ENCODE measurements around the gene PPEF2.
"Not testable (repeated sequence)": the region's sequence is repeated elsewhere in the genome, so short reads cannot be mapped to it uniquely, and the experiment has no call there.

Gene PPEF2, protein sequence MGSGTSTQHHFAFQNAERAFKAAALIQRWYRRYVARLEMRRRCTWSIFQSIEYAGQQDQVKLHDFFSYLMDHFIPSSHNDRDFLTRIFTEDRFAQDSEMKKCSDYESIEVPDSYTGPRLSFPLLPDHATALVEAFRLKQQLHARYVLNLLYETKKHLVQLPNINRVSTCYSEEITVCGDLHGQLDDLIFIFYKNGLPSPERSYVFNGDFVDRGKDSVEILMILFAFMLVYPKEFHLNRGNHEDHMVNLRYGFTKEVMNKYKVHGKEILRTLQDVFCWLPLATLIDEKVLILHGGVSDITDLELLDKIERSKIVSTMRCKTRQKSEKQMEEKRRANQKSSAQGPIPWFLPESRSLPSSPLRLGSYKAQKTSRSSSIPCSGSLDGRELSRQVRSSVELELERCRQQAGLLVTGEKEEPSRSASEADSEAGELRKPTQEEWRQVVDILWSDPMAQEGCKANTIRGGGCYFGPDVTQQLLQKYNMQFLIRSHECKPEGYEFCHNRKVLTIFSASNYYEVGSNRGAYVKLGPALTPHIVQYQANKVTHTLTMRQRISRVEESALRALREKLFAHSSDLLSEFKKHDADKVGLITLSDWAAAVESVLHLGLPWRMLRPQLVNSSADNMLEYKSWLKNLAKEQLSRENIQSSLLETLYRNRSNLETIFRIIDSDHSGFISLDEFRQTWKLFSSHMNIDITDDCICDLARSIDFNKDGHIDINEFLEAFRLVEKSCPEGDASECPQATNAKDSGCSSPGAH

DNA sequence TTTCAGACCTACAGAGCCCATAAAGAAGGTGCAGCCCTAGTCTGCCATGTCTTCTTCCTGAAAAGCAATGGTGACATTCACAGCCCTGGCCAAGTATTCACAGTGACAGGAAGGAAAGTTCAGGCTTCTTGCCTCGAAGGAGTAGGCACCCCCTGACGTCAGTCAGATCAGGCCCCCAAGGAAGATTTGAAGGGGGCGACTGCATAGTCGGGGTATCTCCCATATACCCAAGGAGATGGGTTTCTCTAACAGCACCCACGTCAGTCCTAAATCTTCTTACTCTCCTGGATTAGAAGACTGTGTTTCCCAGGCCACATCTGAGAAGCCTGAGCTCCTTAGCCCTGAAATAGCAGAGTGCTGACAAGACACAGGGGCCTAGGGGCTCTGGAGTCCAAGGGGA, at the start of gene PPEF2:
Gene PPEF2 (minus strand): TSS at position 101 of the 400 bp plus-strand sequence. CDS start 6,127 bp downstream, outside the sequence.
- no peak for DNase-seq

DNA sequence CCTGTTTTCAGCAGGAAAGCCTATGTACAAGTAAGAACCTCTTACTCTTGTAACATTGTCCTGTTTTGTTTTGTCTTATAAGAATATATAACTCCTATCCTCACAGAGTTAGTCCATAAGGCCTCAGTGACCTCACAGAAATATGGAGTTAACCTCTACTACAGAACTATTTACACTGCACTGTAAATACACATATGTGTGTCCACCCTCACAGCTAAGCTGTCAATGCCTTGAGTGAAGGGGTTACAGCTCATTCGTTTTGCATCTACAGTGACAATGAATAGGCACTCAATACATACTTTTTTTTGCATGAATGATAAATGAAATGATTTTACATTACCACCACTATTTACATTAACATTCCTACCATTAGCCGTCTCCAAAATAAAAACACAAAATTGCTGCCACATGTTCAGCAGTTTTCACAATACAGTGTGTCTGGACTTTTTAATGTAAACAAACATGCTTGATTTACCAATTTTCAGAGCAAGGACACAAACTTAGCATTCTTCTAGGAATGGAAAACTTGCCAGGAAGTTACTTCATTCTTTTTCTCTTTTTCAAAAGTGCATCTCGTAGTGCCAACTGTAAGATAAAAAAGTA, 48.1 kb upstream of the PPEF2 start:
- DNase-seq = no peak

DNA sequence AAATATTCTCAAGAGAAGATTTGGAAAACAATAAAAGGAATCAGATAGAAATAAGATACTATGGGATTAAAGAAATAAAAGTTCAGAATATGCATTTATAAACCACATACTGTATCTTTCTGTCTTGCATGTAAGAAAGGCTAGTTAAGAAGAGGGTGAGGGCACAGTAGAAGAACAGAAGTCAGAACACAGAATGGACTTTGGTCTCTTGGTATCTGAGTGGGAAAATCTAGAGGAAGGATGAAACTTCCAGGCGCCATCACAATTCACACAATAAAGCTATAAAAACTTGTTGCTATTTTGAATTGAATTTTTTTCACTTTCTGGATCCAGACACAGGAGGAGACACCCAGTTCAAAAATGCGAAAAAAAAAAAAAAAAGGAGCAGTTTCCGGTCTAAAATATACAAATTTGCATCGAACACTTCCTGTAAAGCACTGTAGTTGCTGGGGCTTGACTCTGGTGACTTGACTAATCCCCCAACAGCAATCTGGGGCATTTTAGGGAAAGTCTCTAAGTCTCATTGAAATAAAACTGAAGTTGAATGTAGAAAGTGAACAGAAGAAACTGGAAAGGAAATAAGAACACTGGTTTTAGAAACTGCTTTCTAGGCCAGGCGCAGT, 46.7 kb upstream of the PPEF2 start:
- no peak for DNase-seq

DNA sequence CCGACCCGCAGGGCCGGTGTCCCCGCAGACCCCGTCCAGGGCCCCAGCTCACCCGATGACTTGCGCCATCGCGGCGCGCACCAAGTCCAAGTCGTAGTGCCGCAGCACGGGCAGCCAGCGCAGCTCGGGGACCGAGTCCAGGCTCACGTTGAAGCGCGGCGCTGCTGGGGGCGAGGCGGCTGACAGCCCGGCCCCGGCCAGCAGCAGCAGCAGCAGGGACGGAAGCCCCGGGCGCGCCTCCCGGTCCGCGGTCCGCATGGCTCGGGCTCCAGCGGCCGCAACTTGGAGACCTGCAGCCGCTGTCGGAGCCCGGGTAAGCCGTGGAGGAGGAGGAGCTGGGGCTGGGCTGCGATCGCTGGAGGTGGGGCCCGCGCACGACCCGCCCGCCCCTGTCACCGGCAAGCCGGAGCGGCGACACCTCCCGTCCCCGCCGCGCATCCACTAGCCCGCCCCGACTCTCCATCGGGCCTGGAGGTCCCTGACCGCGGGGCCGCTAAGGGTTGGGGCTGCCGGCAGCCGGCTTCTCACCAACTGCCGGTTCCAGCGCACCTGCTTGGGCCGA, 38.5 kb upstream of the PPEF2 start, which contains the start of gene NAAA:
Gene NAAA (minus strand): TSS at position 322 of the 562 bp plus-strand sequence. CDS start 64 bp downstream, at position 258.
- peak; percentile 81 to 85 for DNase-seq

DNA sequence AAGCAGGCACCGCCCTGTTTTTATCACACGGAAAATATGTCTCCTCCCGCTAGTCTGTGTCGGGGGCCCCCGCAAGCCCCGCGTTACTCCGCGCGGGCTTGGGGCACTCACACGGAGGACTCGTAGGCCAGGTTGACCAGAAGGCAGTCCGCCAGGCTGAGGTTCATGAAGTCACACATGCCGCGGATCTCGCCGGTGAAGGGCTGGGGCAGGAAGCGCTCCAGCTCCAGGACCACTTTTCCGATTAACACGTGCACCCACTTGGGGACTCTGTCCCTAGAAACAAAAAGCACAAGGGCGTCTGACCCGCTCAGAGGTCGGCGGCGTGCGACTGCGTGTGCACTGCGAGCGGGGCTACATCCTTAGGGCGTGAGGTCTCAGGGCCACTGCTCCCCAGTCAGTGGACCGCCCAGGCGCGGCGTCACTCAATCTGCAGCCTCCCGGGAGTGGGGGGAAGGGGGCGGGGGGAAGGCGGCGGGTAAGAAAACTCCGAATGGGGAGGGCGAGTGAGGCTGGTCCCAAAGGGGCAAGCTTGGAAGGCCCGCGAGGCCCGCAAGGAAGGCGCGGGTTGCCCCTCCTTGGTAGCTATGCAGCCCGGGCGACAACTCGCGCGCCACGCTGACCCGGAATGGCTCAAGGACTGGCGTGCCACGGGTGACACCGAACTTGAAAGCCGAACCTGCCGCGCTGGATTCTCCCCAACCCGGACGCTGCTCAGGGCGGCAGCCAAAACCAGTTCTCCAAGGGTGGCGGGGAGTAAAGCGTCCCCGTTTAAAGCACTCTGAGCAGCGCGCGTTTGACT, 37.8 kb upstream of the PPEF2 start:
- DNase-seq = peak; percentile 81 to 85

DNA sequence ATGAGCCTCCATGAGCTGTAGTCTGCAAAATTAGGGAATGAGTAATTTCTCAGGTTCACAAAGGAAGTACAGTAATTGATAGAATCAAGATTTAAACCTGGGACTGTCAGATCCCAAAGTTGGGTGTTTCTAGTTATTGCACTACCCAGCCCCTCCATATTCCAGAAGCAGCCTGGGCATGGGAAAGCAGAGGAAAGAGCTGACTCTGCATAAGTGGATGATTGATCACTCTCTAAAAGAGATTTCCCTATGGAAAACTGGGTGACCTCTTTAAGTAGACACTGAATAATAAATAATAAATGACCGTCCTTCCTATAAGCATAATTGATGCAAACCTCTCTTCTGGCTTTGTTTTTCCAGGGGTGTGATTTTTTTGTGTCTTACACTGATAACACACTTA, 33.4 kb upstream of the PPEF2 start:
- no peak for DNase-seq

DNA sequence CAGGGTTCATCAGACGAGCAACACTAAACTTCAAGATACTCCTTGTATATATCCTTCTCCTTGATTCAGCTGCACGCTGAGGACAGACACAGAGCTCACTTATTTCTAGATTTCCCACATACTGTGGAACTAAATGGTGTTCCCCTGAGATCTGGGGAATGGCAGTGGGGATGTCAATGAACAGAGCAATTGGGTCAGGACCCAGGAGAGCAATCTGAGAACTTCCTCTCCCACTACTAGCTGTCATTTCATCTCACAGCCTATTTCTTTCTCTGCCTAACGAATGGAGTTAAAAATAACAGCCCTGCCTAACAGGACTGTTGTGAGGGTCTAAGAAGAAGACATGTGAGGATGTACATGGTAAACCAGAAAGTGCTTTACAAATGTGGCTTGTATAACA, 27.9 kb upstream of the PPEF2 start:
- DNase-seq = no peak

DNA sequence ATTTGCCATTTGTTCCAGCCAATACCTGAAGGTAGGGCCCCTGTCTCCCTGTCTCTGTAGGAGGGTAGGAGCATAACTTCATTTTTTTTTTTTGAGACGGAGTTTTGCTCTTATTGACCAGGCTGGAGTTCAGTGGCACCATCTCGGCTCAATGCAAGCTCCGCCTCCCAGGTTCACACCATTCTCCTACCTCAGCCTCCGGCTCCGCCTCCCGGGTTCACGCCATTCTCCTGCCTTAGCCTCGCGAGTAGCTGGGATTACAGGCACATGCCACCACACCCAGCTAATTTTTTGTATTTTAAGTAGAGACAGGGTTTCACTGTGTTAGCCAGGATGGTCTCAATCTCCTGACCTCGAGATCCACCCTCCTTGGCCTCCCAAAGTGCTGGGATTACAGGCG, 22.7 kb upstream of the PPEF2 start:
- not testable (repeated sequence) for DNase-seq

DNA sequence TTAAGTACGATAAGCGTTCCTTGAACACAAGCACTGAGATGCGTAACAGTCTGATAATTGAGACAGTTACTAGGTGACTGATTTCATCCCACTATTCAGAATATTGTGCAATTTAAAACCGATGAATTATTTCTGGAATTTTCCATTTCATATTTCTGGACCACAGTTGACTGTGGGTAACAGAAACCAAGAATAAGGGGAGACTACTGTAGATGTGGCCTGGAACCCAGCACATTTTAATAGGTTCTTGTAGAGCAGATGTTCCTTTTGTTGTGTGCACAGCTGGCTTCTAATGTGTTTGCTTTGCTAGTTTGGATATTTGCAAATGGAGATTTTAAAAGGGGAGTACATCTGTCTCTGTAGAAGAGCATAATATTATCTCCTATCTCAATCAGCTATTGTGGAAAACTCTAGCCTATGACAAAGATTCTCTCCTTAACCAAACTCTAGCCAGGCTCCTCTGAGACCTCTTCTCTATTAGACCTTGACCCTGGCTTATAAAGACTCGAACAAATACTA, 22.1 kb upstream of the PPEF2 start:
- DNase-seq = no peak

DNA sequence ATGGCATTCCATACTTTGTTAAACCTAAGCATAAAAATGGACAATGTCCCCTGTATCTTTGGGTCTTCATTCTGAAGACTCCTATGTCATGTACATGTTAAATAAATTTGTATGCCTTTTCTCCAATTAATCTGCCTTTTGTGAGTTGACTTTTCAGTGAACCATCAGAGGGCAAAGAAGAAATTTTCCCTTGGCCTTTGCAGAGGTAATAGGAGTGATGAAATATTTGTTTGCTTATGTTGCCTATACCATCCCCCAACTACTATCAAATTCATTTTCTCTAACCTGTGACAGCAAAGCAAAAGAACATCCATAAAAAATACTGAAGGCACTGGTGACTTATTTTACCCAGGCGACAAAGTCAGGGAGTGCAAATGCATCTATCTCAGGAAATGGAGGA, 20.3 kb upstream of the PPEF2 start:
- DNase-seq = no peak

DNA sequence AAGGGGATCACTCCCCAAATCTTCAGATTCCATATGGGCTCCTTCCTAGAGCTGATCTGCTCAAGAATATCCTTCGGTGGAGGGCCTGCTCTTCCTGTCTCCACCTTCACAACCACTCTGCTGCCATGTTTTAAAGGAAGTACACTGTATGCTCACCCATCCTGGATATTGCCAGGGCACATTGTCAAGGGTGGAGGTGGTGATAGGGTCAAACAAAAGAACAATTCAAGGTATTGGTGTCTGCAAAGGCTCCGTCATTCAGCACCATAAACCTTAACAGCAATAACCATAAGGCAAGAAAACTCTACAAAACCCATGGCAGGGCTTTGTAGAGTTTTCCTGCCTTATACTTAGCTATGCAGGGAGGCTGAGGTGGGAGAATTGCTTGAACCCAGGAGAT, 19.7 kb upstream of the PPEF2 start:
- no peak for DNase-seq

DNA sequence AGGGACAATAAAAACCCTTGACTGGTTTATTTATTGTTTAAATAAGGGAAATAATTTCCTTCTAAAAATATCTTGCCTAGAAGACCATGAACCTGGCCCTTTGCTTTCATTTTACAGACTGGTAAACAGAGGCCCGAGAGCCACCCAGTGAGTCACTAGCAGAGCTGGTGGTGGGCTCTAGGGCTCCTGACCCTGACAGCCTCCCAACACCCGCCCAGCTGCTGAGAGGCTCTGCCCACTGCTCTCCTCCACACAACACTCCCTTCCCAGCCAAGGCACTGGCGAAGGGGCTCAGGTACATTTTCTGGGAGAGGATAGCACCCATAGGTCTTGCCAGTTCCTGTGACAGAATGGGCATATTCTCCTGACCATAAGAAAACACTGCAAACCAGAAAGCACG, 18.1 kb upstream of the PPEF2 start:
- DNase-seq = no peak

DNA sequence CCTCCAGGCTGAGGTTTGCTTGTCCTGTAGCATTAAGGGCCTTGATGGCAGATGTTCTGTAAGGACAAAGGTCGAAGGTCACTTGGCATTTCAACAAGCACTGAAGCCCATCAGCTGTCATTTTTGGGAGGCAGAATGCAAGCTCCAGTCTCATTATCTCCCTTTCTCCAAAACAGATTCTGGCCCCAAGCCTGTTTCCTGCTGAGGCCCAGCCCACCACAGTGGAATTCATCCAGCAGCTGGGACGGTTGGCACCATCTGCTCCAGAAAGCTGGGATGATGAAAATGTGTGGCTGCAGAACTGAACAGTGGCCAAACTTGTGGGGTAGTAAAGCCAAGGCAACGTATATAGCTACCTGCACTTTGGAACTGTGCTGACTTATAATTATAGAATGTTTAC, 17.7 kb upstream of the PPEF2 start:
- DNase-seq = no peak

DNA sequence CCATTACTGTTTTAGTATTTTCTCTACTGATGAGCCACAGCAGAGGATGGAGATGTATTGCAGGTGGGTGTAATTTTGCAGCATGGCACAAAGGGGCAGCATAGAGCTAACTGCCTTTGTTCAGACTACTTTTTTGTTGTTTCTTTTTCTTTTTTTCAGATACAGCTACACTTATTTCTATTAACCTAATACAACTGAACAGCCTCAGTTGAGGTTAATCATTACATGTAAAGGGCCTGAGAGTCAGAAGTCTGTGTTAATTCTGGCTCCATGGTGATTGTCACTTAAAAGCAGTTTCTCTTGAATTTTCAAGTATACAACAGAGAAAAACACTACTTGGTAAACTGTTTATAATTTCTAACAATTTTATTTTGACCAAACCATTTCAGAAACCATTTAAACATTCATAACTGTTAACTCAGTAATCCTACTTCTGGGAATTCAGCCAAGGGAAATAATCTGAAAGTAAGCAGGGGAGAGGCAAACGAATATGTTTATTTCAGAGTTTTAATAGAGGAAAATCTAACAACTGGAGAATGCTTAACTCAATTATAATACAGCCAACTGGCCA, 13.9 kb upstream of the PPEF2 start:
- DNase-seq = no peak

DNA sequence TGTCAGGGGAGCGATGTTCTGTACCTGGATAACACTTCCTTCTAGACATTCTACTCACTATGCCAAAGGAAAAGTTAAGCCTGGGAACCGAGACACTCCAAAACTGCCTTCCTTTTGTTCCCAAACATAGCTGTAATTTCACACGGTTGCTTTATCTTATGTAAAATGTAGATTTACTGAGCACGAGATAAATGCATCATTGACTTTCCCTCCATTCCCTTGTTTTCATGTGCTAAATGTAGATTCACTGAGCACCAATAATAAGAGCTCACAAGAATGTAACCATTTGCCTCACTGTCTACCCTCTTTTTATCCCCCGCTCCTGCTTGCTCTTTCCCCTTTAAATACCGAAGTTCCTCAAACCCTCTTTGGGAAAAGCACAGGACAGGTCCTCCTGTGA, 10.7 kb upstream of the PPEF2 start:
- no peak for DNase-seq

DNA sequence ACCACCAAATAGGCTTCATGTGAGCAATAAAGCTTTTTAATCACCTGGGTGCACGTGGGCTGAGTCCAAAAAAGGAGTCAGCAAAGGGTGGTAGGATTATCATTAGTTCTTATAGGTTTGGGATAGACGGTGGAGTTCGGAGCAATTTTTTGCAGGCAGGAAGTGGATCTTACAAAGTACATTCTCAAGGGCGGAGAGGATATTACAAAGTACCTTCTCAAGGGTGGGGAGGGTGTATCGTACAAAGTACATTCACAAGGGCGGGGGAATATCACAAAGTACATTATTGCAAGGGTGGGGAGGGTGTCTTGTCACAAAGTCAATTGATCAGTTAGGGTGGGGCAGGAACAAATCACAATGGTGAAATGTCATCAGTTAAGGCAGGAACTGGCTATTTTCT, 8.6 kb upstream of the PPEF2 start:
- DNase-seq = not testable (repeated sequence)

DNA sequence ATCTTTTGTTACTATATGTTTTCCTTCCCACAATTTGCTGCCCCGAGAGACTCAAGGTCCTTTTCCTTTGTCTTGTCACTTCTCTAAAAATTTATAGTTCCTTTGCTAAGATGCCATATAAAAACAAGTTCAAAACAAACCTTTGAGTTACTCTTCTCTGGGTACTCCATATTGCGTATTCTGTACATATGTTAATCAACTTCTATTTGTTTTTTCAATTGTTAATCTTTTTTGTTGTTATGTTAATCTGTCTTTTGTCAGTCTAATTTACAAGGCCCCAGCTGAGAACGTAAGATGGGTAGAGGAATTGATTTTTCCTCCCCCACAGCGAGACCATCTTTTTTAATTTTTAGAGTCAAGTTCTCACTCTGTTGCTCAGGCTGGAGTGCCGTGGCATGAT, 7.2 kb upstream of the PPEF2 start:
- DNase-seq = no peak

DNA sequence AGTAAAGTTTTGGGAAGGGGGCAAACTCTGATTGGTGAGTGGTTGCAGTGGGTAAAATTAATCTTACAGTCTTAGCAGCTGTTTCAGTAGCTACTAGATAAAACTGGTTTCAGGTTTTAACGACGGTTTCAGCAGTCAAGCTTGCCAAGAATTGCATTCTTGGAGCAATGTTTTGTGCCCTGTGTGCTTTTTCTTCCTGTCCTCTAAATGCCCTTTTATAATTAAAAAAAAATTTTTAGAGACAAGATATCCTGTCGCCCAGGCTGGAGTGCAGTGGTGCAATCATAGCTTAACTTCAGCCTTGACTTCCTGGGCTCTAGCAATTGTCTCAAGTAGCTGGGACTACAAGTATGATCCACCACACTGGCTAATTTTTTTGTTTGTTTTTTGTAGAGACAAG, 6.3 kb upstream of the PPEF2 start:
- no peak for DNase-seq

DNA sequence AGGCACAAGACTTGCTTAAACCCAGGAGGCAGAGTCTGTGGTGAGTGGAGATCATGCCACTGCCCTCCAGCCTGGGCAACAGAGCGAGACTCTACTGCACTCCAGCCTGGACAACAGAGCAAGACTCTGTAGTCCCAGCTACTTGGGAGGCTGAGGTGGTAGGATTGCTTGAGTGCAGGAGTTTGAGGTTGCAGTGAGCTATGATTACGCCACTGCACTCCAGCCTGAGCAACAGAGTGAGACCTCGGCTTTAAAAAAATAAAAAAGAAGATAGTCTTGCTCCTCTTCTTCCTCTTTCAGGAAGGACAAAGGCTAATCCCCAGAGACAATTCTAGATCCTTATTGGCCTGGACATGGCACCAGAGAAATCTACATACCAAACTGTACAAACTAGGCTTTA, 5.7 kb upstream of the PPEF2 start:
- DNase-seq = no peak

DNA sequence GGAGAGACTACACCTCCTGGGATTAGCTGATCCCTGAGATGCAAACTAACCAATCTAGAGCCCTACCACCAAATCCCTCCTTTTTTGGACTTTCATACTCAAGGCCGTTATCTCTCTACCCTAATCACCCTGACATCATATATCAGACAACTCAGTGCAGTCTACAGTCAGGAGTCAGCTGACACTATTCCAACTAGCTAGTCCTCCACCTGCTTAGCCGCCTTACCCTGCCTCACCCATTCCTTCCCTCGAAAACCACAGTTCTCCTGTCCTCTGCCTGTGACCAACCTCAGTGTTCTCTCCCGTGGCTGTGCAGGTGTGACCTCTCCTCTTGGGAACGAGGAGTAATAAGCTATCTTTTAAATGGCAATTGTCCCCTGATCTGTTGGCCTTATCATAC, 1.8 kb upstream of the PPEF2 start:
- no peak for DNase-seq

DNA sequence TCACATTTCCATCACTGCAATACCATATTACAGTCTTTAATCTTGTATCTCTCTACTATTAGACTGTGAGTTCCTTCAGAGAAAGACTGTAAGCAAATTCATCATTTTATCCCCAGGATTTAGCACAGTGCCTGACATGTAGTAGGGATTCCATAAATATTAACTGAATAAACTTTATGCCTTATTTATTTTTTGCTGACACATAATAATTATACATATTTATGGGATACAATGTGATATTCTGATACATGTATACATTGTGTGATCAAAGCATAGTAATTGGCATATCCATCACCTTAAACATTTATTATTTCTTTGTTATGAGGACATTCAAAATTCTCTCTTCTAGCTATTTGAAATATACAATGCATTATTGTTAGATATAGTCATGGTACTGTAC, 3.7 kb downstream of the PPEF2 start:
- no peak for DNase-seq

Measured in activated CD4-positive, alpha-beta T cell treated with anti-CD3 and anti-CD28 coated beads, Interleukin-2, amount 50 U/mL, for 48 hours (primary cell).